GM06990 (cell line): Measurements from ENCODE around the gene STEAP3.

Experiments
- DNase-seq: peaks from one replicate; pipeline ENCODE4 v3.0.0-alpha.2; 2011; ENCODE audit not compliant: insufficient read length; ENCODE audit errors: extremely low read depth
- H3K27me3 ChIP-seq: replicated peaks from 2 replicates; pipeline ENCODE4 v1.6.0; 2011; ENCODE audit warnings: low read length; ENCODE audit not compliant: control insufficient read depth, insufficient read depth
- H3K36me3 ChIP-seq: 2 replicates; pipeline ENCODE4 v1.5.1; 2011; ENCODE audit warnings: low read length; ENCODE audit not compliant: control insufficient read depth, insufficient read depth
- H3K4me3 ChIP-seq: replicated peaks from 2 replicates; pipeline ENCODE4 v1.5.1; 2011; ENCODE audit warnings: low read depth, mild to moderate bottlenecking, control low read depth, low read length
- TF ChIP-seq, protein P1 (sequence below): IDR thresholded peaks from 2 replicates; pipeline ENCODE4 v1.5.1; 2011; ENCODE audit warnings: low read length, control low read depth, mild to moderate bottlenecking, inconsistent platforms; ENCODE audit not compliant: insufficient read depth, poor library complexity, severe bottlenecking

STEAP3 gene

DNA sequence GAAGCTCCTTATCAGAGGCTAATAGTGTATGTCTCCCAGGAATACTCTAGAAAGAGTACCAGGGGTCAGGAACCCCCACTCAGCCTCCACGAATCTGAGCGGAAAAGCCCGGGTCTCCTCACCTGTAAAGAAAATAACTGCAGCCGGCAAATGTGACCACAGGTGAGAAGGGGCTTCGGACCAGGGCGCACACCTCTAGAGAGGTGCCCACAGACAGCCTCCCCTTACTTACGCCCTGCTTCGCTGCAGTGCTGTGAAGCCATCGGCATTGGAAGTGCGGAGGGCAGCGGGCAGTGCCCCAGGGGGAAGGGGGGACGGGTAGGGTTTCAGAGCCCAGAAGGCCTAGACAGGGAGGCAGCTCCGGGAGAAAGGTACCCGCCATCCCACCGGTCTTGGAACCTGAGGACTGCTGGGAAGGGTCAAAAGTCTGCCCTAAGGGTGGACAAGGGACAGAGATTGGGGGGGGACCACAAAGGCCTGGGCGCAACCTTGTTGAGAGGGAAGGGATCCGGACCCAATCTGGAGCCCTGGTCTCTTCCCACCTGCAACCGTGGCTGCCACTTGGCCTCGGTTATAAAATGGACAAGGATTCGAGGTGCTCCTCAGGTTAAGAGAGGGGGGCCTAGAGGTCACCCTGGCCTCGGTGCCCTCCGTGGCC is 642 bp upstream of the STEAP3 start:
- TF ChIP-seq, protein P1, sequence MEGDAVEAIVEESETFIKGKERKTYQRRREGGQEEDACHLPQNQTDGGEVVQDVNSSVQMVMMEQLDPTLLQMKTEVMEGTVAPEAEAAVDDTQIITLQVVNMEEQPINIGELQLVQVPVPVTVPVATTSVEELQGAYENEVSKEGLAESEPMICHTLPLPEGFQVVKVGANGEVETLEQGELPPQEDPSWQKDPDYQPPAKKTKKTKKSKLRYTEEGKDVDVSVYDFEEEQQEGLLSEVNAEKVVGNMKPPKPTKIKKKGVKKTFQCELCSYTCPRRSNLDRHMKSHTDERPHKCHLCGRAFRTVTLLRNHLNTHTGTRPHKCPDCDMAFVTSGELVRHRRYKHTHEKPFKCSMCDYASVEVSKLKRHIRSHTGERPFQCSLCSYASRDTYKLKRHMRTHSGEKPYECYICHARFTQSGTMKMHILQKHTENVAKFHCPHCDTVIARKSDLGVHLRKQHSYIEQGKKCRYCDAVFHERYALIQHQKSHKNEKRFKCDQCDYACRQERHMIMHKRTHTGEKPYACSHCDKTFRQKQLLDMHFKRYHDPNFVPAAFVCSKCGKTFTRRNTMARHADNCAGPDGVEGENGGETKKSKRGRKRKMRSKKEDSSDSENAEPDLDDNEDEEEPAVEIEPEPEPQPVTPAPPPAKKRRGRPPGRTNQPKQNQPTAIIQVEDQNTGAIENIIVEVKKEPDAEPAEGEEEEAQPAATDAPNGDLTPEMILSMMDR, result no peak
- Histone ChIP-seq H3K4me3 (peak overlapping the region; percentile 65), H3K27me3 (no peaks in the 10 kb centered on the region), H3K36me3 (no peaks in the 10 kb centered on the region)
- no peak for DNase-seq

DNA sequence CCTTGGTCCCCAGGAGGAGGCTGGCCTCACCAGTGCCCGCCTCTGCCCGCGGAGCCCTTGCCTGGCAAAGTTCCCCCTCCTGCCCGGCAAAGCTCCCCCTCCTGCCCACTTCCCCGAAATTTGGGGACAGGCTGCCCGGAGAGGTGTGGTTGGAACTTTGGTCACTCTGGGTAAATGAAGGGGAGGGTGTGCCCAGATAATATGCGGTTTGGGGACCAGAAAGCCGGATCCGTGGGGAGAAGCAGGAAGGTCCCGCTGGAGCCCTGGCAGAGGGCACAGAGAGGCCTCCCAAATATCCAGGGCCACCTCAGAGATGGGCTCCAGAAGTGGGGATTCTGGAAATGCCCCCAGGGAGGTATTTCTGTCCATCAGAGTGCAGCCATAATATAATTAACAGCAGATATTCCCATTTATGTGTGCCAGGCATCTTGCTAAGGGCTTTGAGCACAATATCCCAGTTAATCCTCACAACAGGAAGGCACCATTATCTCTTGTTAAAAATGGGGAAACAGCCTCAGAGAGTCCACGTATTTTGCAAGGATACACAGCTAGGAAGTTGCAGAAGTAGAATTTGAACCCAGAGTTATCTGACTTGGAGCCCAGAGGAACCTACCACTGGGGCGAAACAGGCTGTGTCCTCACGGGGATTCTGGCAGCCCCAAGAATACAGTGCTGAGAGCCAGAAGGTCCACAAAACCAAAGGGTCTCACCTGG is 914 bp downstream of the STEAP3 start:
- Histone ChIP-seq H3K4me3 (peak overlapping the region; percentile 65), H3K36me3 (no peaks in the 10 kb centered on the region)
- DNase-seq, result no peak

DNA sequence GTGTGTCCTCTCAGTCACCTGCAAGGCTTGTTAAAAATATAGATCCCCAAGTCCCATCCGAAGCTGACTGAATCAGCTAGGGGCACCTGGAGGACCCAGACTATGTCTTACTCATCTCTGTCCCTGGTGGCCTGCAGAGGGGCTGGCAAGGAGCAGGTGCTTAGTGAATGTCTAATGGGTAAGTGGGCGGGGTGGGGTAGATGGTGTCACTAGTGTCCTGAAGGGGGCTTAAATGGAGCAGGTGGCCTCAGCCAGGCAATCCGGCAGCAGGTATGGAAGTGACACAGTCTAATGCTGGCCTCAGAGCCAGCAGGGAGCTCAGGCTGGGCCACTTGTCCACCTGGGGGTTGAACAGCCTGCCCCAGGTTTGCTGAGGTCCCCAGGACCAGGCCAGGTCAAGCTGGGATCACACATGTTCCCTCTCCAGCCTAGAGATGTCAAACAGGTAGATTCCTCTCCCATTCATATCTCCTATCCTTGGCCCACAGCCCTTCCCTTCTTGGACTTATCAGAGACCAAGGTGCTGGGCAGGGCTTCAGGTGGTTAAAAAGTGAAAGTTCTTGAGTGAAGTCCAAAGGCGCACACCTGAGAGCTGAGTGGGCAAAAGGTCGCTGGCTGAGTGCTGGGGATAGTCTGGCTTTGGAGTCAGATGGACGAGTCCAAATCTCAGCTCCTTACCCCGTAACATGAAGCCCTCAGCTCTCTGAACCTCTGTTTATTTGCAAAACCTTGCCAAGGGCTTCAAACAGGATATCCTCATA is 1.7 kb downstream of the STEAP3 start:
- Histone ChIP-seq H3K27me3 (no peaks in the 10 kb centered on the region), H3K4me3 (no peak overlapping the region), H3K36me3 (no peaks in the 10 kb centered on the region)
- DNase-seq, result no peak
- TF ChIP-seq, protein P1, result peak; percentile 17

More for the DNA sequence above, 914 bp downstream of the STEAP3 start:
- H3K27me3 ChIP-seq, result no peaks in the 10 kb centered on the region
- TF ChIP-seq, protein P1, result no peak

DNA sequence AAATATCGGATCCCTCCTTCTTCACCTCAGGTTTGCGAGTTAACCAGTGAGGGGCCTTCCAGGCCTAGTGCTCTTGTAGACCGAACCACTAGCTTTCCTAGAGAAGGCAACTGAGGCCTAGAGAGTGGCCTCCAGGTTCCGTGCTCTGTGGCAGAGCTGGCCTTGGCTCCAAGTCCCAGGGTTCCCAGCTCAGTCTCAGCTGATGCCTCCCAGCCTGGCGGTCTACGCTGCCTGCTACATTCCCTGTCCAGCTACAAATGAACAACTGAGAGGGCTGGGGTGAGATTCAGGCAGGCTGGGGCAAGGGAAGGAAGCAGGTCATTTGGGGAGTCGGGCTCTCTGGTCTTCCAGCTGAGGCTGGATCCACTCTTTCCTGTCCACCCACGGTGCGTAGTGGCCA is 2.3 kb downstream of the STEAP3 start:
- Histone ChIP-seq H3K4me3 (no peak overlapping the region), H3K27me3 (no peaks in the 10 kb centered on the region), H3K36me3 (no peaks in the 10 kb centered on the region)
- no peak for DNase-seq
- TF ChIP-seq, protein P1, result no peak

DNA sequence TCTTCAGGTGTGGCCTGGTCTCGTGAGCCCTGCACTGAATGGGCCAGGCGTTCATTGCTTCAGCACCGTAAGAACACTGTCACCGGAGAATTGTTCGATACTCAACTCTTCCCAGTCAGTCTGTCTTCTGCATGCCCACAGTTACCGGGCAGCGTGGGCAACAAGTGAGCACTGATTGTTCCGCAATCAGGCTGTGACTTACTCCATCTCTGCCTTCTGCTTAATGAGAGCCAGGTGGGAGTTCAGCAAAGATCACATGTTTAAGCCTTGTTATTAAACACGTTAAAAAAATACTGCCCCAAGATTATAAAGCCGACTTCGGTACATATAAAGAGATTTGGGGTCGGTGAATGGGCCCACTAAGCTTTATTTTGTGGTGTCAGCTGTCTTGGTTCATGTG is 3.7 kb downstream of the STEAP3 start:
- H3K4me3 ChIP-seq, result no peak overlapping the region
- TF ChIP-seq, protein P1, result no peak
- no peaks in the 10 kb centered on the region for H3K27me3 ChIP-seq
- H3K36me3 ChIP-seq, result no peaks in the 10 kb centered on the region
- DNase-seq, result no peak
